NCI-H128 (cell line): ENCODE measurements around the gene HBEGF.

Source experiments
- DNase-seq: peaks from one replicate; lab custom pipeline; 2025; ENCODE audit not compliant: unreplicated experiment; lab: John Stamatoyannopoulos, UW

HBEGF gene

GRCh38 chr5:140346348-140347221 lies at the start of gene HBEGF:
Gene HBEGF, minus strand, starts transcription at chr5:140346603. Its CDS starts 275 bp downstream, at chr5:140346328.
- DNase-seq: peak; percentile 49

GRCh38 chr5:140393738-140394137 lies 47.3 kb upstream of the HBEGF start:
- no peak for DNase-seq

- no peak for DNase-seq
Observed at GRCh38 chr5:140391732-140392131, 45.3 kb upstream of the HBEGF start.

- no peak for DNase-seq
Observed at GRCh38 chr5:140391312-140391711, 44.9 kb upstream of the HBEGF start.

- no peak for DNase-seq
Observed at GRCh38 chr5:140388052-140388451, 41.6 kb upstream of the HBEGF start.

- DNase-seq: no peak
Observed at GRCh38 chr5:140383300-140383699, 36.9 kb upstream of the HBEGF start.

GRCh38 chr5:140382866-140383265 lies 36.5 kb upstream of the HBEGF start:
- no peak for DNase-seq

- no peak for DNase-seq
Observed at GRCh38 chr5:140381972-140382371, 35.6 kb upstream of the HBEGF start.

GRCh38 chr5:140381351-140381750 lies 34.9 kb upstream of the HBEGF start:
- DNase-seq: no peak

- peak; percentile 40 for DNase-seq
Observed at GRCh38 chr5:140372971-140373487, 26.6 kb upstream of the HBEGF start.

- no peak for DNase-seq
Observed at GRCh38 chr5:140371356-140372151, 25.2 kb upstream of the HBEGF start.

GRCh38 chr5:140367256-140368013 lies 21.0 kb upstream of the HBEGF start:
- DNase-seq: no peak

GRCh38 chr5:140366589-140367255 lies 20.3 kb upstream of the HBEGF start:
- no peak for DNase-seq

- DNase-seq: no peak
Observed at GRCh38 chr5:140365941-140366340, 19.5 kb upstream of the HBEGF start.

GRCh38 chr5:140365282-140365681 lies 18.9 kb upstream of the HBEGF start:
- no peak for DNase-seq

- no peak for DNase-seq
Observed at GRCh38 chr5:140364472-140364765, 18.0 kb upstream of the HBEGF start.

GRCh38 chr5:140363631-140364471 lies 17.4 kb upstream of the HBEGF start:
- no peak for DNase-seq

- DNase-seq: no peak
Observed at GRCh38 chr5:140362875-140363630, 16.6 kb upstream of the HBEGF start.

GRCh38 chr5:140362311-140362710 lies 15.9 kb upstream of the HBEGF start:
- no peak for DNase-seq
